Measurements from ENCODE around the gene CA4.
A peak's percentile ranks its signal among the peaks of the same experiment; 100 is the strongest.
"Not testable (repeated sequence)": the region's sequence is repeated elsewhere in the genome, so short reads cannot be mapped to it uniquely, and the experiment has no call there.

Gene CA4

GRCh38 chr17:60149691-60150582 is at the start of gene CA4:
Gene CA4, plus strand, starts transcription at chr17:60149973. Its CDS starts 62 bp downstream, at chr17:60150035.
- peak; percentile 46 to 68 for DNase-seq

DNA sequence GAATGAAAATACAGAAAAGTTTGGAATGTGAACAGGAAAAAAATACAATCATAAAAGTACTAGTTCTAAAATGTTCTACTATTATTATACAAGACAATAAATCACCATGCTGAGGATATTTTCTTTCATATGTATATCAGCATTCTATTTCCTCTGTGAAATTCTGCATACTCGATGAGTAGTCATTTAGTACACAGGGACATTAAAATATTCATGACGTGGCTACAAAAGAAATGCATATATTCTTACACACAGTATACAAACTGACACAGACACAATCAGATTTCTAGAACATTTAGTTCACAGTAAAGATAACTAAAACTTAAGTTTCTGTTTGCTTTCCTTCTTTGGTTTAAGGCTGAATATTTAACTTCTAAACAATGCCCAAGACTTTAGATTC is 49.2 kb upstream of the CA4 start:
- not testable (repeated sequence) for DNase-seq

DNA sequence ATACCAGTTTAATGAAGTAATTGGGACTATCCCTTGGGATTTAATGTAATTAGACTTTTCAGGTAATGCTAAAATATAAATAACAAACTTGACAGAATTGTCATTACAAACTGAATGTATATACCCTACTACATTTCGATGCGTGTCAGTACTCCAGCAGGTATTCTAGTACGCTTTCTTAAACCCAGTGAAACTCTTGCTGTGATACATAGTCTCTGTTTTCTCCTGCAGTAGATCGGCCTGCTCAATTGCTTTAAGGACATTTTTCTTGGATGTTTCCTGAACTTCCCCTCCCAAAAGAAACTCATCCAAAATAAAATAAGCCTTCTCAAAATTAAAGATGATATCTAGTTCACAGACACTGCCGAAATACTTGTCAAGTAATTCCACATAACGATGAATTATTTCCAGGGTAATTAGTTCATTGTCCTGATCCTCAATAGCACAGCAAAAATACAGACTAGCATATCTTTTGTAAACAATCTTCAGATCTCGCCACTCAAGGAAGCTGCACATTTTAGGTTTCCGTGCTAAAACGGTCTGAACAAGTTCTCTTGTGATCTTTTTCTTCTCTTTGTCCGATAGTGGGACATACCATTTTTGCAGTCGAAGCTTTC is 47.6 kb upstream of the CA4 start:
- not testable (repeated sequence) for DNase-seq

GRCh38 chr17:60102632-60103096 is 47.1 kb upstream of the CA4 start:
- DNase-seq: no peak

DNA sequence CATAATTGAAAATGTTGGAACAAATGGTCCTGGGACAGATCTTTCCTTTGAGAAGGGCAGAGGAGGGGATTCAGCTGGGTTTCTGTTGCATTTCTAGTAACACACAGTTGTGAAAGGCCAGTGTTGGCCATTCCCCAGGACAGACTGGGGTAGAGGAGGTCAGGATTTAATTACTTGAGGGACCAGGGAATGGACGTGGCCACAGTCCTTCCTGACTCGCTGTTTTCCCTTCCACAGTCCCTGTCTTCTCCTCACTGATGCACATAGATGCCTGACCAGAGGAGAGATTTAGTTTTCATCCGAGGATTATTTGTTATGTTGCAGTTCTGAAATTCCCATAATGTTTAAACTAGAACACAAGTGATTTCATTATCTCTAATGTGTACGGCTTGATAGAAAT is 45.8 kb upstream of the CA4 start:
- no peak for DNase-seq

DNA sequence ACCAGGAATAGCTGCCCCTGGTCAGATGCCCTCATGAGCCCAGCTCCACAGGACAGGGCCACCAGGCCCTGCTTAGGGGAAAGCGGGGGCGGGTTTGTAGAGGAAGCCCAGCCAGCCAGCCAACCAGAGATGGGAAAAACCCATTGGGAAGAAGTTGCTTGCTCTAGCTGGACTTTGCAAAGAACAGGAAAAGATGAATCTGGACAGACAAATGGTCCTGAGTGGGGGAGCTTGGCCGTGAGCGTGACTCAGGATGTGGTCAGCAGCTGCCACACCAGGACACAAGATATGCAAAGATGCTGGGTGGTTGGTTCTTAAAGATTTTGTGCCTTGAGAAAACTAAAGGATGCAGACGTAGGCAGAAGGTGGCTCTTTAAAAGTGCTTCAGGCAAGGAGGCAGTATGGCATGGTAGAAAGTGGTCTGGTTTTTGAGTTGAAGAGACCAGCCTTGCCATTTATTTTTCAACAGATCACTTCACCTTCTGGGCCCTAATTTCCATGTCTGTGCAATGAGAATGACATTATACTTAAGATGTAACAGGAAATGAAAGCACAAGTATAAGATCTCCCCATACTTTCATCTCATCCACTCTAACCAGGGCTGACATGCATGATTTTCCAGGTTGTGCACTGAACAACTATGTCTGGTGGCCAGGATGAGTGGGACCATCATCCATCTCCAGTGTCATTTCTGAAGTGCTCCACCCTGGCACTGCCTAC is 43.3 kb upstream of the CA4 start:
- DNase-seq: no peak

DNA sequence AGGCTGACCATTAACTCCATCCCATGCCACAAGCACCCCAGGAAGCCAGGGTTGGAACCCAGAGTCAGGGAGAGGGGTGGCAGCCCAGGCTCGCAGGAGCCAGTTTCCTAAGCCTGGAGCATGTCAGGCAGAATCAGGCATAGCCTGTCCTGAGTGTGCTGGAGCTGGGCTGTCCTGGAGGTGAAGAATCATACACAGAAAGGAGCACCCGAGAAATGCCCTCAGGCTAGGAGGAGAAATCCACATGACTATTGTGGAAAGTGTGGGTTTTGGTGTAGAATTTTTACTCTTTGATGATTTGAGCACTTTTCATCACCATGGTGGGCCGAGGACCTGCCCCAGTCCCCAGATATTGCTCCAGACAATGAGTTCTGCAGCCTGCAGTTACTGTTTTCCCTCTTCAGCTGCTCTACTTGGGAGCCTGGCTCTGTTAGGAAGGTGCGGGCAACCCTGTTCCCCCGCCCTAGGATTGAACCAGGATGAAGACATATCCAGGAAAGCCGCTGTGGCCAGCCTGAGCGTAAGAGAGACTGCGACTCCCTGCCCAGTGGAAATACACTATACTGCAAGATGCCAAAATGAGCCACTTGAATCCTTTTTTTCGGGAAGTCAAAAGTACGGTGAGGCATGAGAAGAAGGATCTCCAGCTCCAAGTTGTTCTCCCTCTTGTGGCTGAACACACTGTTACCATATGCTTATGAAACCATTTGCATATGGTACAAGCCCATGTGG is 42.1 kb upstream of the CA4 start:
- DNase-seq: peak in 1 of 2 experiments; percentile 32

- DNase-seq: not testable (repeated sequence)
Observed at GRCh38 chr17:60108309-60108708, 41.5 kb upstream of the CA4 start.

GRCh38 chr17:60108712-60109111 is 41.1 kb upstream of the CA4 start:
- no peak for DNase-seq

DNA sequence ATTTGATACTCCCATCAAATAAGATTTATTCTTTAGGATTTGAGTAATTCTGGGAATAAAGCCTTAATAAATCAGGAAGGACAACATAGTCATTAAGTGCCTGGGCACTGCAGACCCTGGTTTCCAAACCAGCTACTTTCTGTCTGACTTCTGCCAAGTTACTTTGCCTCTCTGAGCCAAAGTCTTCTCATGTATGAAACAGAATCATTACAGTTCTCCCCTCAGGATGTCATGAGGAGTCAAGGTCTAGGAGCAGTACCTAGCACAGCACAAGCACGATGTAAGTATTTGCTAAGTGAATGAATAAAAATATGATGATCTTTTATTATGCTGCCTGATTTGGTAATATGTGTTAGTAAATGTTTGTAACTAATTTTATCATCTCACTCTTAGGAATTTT is 40.6 kb upstream of the CA4 start:
- no peak for DNase-seq

DNA sequence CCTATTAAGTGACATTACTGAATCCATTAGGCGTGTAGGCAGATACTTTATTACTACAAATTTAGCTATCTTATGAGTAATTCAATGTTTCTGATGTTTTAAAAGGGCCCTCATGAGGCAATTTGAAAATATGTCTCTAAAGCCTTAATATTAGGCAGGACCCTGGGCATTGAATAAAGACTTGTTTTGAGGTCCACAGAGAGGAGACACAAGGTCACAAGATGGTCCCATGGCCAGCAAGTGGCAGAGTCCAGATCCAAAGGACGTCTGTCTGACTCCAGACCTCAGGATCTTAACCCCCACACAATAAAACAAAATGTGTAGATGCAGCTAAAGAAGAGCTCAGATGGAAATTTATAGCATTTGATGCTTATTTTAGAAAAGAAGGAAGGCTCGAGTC is 39.2 kb upstream of the CA4 start:
- DNase-seq: no peak

DNA sequence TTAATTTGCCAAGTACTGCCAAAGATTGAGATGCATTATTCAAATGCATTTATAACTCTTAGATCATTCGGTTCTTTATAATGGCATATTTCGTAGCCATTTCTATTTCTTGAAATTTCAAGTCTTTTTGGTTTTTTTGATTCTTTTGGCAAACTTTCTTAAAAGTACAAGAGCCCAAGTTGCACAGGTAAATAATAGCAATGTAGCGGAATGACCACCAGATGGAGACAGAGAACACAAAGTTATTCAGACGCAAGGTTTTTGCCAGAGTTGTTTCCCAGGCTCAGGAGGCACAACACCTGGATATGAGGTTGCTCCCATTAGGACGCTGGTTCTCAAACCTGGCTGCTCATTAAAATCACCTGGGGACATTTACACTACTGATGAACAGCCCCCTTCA is 38.1 kb upstream of the CA4 start:
- not testable (repeated sequence) for DNase-seq

DNA sequence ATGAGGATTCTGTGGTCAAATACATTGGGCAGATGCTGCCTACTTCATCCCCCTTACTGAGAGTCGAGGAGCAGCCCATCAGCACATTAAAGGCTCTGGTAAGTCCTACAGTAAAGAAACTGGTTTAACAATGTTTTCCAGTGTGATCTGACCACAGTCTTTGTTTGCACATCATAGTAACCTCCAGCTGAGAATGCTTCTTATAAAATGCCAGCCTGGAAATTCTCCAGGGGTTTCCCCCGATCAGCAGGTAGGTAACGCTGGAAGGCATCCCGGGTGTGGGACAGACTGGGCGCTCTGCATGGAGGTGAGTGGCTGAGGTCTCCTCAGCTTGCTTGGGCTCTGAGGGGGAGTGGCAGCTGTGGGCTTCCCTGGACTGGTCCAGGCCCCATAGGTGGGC is 34.4 kb upstream of the CA4 start:
- not testable (repeated sequence) for DNase-seq

GRCh38 chr17:60116196-60116595 is 33.6 kb upstream of the CA4 start:
- DNase-seq: not testable (repeated sequence)

GRCh38 chr17:60119162-60119561 is 30.6 kb upstream of the CA4 start:
- not testable (repeated sequence) for DNase-seq

DNA sequence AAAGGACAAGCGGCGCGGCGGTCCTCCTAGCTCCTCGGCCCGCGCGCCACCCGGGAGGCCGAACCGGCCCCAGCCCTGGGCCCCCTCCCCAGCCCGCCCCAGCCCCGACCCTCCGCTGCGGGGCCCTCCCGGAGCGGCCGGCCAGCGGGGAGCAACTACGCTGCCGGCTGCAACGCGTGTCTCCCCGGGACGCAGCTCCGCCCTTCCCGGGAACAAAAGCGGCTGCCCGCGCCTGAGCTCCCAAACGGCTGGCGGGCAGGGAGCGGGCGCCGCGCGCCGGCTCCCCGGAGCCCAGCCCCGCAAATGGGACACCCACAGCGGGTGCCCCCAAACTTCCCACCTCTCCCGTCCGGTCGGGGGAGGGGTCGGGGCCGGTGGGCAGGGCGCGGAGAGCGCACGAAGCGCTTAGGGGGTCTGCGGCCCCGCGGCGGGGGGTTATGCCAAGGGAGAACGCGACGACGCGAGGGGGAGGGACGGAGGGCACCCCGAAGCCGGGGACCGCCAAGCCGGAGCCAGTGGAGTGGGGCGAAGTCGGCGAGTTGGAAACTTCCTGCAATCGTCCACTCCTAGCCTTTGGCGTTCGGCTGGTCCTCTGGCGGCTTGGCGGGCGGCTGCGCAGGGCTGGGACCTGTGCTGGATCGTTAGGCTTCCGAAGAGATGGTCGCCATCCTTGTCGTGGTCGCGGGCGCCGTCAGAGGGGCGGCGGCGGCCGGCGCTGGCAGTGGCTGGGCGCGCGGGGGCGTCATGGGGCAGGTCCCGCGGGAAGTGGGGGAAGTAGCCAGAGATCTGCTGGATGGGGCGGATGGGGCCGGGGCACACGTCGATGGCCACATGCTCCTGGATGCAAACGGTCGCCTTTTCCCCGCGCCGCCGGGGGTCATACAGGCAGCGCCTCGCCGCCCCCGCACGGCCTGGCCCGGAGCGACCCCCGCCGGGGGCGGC is 29.7 kb upstream of the CA4 start:
- DNase-seq: not testable (repeated sequence)

DNA sequence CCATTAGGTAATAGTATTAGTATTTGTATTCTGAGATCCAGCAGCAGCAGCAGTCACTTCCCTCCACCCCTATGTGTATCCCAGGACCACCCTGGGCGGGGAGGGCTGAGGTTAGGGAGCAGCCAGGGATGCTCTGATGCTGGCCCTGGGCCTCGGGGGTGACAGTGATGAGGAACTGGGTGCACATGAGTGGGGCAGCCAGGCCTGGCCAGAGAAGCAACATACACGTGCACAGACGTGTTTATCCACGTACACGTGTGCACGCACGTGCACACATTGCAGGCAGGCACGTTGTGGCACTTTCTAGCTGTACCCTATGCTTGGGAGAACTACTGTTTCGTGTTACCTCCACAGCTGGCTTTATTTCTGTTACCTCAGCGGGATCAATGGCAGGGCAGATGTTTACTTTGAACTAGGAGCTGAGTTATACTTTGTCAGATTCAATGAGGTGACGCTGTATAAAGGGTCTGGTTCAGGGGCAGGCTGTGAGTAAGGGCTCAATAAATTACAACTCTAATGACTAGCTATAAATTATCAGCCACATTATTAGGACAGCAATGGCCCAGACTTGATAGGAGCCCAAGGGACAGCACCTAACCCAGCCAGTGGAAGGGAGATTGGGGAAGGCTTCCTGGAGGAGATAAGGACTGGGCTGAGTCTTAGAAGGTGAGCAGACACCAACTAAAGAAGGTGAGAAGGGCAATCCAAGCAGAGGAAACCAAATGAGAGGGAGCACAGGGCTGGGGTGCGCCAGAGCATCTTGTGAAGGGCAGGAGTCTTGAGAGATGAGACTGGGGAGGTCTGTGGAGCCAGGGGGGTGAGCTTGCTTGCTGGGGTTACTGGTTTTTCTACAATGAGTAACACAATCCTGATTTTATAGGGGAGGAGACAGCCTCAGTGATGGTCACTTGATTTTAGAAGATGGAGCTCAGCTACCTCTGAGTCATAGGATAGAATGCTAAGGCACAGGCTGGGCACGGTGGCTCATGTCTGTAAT is 22.4 kb upstream of the CA4 start:
- no peak for DNase-seq

- no peak for DNase-seq
Observed at GRCh38 chr17:60128171-60128859, 21.5 kb upstream of the CA4 start.

GRCh38 chr17:60129164-60129563 is 20.6 kb upstream of the CA4 start:
- DNase-seq: no peak

DNA sequence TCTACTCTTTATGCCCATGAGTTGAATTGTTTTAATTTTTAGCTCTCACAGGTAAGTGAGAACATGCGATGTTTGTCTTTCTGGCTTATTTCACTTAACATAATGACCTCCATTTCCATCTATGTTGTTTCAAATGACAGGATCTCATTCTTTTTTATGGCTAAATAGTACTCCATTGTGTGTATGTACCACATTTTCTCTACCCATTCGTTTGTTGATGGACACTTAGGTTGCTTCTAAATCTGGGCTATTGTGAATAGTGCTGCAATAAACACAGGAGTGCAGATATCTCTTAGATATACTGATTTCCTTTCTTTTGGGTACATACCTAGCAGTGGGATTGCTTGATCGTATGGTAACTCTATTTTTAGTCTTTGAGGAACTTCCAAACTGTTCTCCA is 19.3 kb upstream of the CA4 start:
- no peak for DNase-seq

All from NCI-H524 (cell line).